K562 (cell line): ENCODE measurements around the gene KCNAB2.

ENCODE experiments used
- BRCA1 ChIP-seq, 2 experiments: fragments of 450-650 bp in 1 of 2; sonication (generic) in 1 of 2; formaldehyde crosslinking in 1 of 2; IDR thresholded peaks; 2 replicates each; pipeline versions ENCODE4 v1.5.0 to v1.6.1; 2017 to 2020; ENCODE audit warnings: mild to moderate bottlenecking in 1 of 2, missing genetic modification reagents in 1 of 2
- CXXC5 ChIP-seq: fragments of 250-450 bp; sonication (Bioruptor Pico); IDR thresholded peaks from 2 replicates; pipeline ENCODE4 v1.8.0; 2022; ENCODE audit warnings: inconsistent platforms, mild to moderate bottlenecking, moderate library complexity
- EP300 ChIP-seq: IDR thresholded peaks from 2 replicates; pipeline ENCODE4 v1.6.1; 2012; ENCODE audit warnings: low read length, improper control_type of control experiment
- EZH2 ChIP-seq: IDR thresholded peaks from 2 replicates; pipeline ENCODE4 v1.6.1; 2012; ENCODE audit warnings: low read depth, mild to moderate bottlenecking, inconsistent platforms, low read length, borderline replicate concordance
- JUND ChIP-seq, 2 experiments: IDR thresholded peaks; 2 replicates in 1 of 2; 3 replicates in 1 of 2; pipeline ENCODE4 v1.6.1; 2011; ENCODE audit warnings: borderline replicate concordance in 2 of 2, low read depth in 2 of 2, low read length in 2 of 2, improper control_type of control experiment in 1 of 2, missing biosample characterization in 1 of 2, missing genetic modification characterization in 1 of 2, missing genetic modification reagents in 1 of 2
- PHF8 ChIP-seq: fragments of 200-600 bp; sonication (generic); IDR thresholded peaks from 2 replicates; pipeline ENCODE4 v1.6.1; 2012; ENCODE audit warnings: mixed run types, mild to moderate bottlenecking, inconsistent platforms, low read length, moderate library complexity, borderline replicate concordance
- PML ChIP-seq: IDR thresholded peaks from 2 replicates; pipeline ENCODE4 v1.6.1; 2012; ENCODE audit warnings: low read length, inconsistent platforms
- POLR2A ChIP-seq: fragments of 450-650 bp; conservative IDR thresholded peaks from 2 replicates; pipeline ENCODE4 v1.6.1; 2016
- SIN3B ChIP-seq: fragments of 450-650 bp; IDR thresholded peaks from 2 replicates; pipeline ENCODE4 v1.6.1; 2017; ENCODE audit warnings: low read depth, mild to moderate bottlenecking, moderate library complexity
- YY1 ChIP-seq, 3 experiments: IDR thresholded peaks; 2 replicates each; pipeline ENCODE4 v1.6.1; 2011; ENCODE audit warnings: low read length in 2 of 3, mild to moderate bottlenecking in 2 of 3, moderate library complexity in 2 of 3, borderline replicate concordance in 1 of 3, control low read depth in 1 of 3, low read depth in 1 of 3; ENCODE audit not compliant: insufficient read depth in 3 of 3, insufficient replicate concordance in 2 of 3, control insufficient read depth in 1 of 3, insufficient read length in 1 of 3; ENCODE audit errors: extremely low read depth in 1 of 3
- ZBED1 ChIP-seq: IDR thresholded peaks from 2 replicates; pipeline ENCODE4 v1.6.1; 2014

DNA sequence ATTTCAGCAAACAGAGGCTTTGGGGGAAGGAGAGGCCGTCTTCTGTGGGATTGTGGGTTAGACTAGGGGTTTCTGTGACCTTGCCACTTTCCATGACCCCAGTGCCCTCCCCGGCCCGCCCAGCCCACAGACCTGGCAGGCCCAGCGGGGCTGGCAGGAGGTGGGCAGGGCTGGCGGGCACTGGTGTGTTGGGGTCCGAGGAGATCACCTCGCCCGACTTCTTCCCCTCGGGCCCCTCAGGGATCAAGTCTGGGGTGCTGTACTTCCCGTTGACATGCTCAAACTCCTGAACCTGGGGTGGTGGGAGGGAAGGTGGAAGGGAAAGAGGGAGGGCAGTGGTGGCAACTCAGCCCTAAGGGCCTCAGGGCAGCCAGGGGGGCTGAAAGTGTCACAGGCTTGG, 78.1 kb downstream of the KCNAB2 start:
- TF ChIP-seq EP300 (no peak), PML (no peak), ZBED1 (no peak), SIN3B (no peak), YY1 (IDR thresholded peaks at IDR 0.05; ENCODE audit: borderline replicate concordance in 1 of 3, control insufficient read depth in 1 of 3, extremely low read depth in 1 of 3, insufficient read depth in 3 of 3, insufficient read length in 1 of 3, insufficient replicate concordance in 2 of 3, low read depth in 1 of 3, low read length in 2 of 3) (no peak), CXXC5 (CRISPR knock-in tag) (no peak), EZH2 (no peak), BRCA1 (IDR thresholded peaks at IDR 0.05) (no peak), BRCA1 (CRISPR knock-in tag; IDR thresholded peaks at IDR 0.05) (no peak), JUND (IDR thresholded peaks at IDR 0.05; ENCODE audit: borderline replicate concordance, low read depth, low read length) (no peak), JUND (tag; IDR thresholded peaks at IDR 0.05; ENCODE audit: borderline replicate concordance, low read depth, low read length) (no peak), POLR2A (no peak), PHF8 (no peak)
